K562 (cell line): ENCODE results near the gene PDE11A. TPM values are rescaled to one million over a fixed set of nuclear protein-coding genes. Genes with fewer than 3 reads are reported as not detected.

Experiments used
- BHLHE40 ChIP-seq: IDR thresholded peaks from 2 replicates; pipeline ENCODE4 v1.6.1; 2011; ENCODE audit warnings: low read length, improper control_type of control experiment
- CBFA2T3 ChIP-seq: fragments of 450-650 bp; IDR thresholded peaks from 2 replicates; pipeline ENCODE4 v1.6.1; 2017
- CBX3 ChIP-seq, 2 experiments: IDR thresholded peaks; 1 replicate in 1 of 2; 2 replicates in 1 of 2; pipeline ENCODE4 v1.6.1; 2012; ENCODE audit warnings: inconsistent platforms in 2 of 2, low read length in 2 of 2, borderline replicate concordance in 1 of 2, control low read depth in 1 of 2
- ESRRB ChIP-seq: fragments of 250-450 bp; sonication (Bioruptor Pico); IDR thresholded peaks from 2 replicates; pipeline ENCODE4 v1.5.0; 2020; ENCODE audit warnings: mild to moderate bottlenecking, moderate library complexity, borderline replicate concordance
- FOXJ3 ChIP-seq: sonication (generic); formaldehyde crosslinking; IDR thresholded peaks from 2 replicates; pipeline ENCODE4 v1.4.0; 2020; ENCODE audit warnings: mild to moderate bottlenecking, missing genetic modification reagents
- GABPB1 ChIP-seq: sonication (generic); formaldehyde crosslinking; IDR thresholded peaks from 2 replicates; pipeline ENCODE4 v1.8.0; 2022; ENCODE audit warnings: mild to moderate bottlenecking, missing genetic modification reagents
- ILK ChIP-seq: fragments of 450-650 bp; IDR thresholded peaks from 2 replicates; pipeline ENCODE4 v1.6.1; 2016; ENCODE audit warnings: missing genetic modification characterization, low read depth, mild to moderate bottlenecking, missing compliant biosample characterization, moderate library complexity, borderline replicate concordance
- NUFIP1 ChIP-seq: fragments of 450-650 bp; IDR thresholded peaks from 2 replicates; pipeline ENCODE4 v1.6.1; 2018; ENCODE audit not compliant: partially characterized antibody
- PHF8 ChIP-seq: fragments of 200-600 bp; sonication (generic); IDR thresholded peaks from 2 replicates; pipeline ENCODE4 v1.6.1; 2012; ENCODE audit warnings: mixed run types, mild to moderate bottlenecking, inconsistent platforms, low read length, moderate library complexity, borderline replicate concordance
- POLR2H ChIP-seq: IDR thresholded peaks from 2 replicates; pipeline ENCODE4 v1.6.1; 2016; ENCODE audit warnings: missing genetic modification characterization, low read depth, mild to moderate bottlenecking, control low read depth, missing compliant biosample characterization, moderate library complexity
- SMAD4 ChIP-seq: fragments of 250-450 bp; sonication (Bioruptor Pico); conservative IDR thresholded peaks from 2 replicates; pipeline ENCODE4 v1.8.0; 2021; ENCODE audit warnings: inconsistent platforms, mild to moderate bottlenecking, moderate library complexity
- SMARCB1 ChIP-seq: IDR thresholded peaks from 2 replicates; pipeline ENCODE4 v1.6.1; 2011; ENCODE audit warnings: improper control_type of control experiment, low read depth; ENCODE audit not compliant: insufficient read length
- SNIP1 ChIP-seq: fragments of 450-650 bp; IDR thresholded peaks from 2 replicates; pipeline ENCODE4 v1.7.1; 2017; ENCODE audit warnings: low read depth, mild to moderate bottlenecking
- ZNF609 ChIP-seq: sonication (generic); formaldehyde crosslinking; IDR thresholded peaks from 2 replicates; pipeline ENCODE4 v1.8.1; 2023; ENCODE audit warnings: missing genetic modification reagents, mild to moderate bottlenecking, borderline replicate concordance
- polyA plus RNA-seq, 8 experiments: library from polyadenylated mRNA; depleted of rRNA in 4 of 8; stranded (reverse) in 5 of 8; unstranded in 3 of 8; fragments of >200 nt; fragmentation: Nextera tagmentation in 2 of 8; fragmentation: Illumina TruSeq in 1 of 8; extraction: Ambion mirVana in 2 of 8; extraction: Trizol in 1 of 8; gene quantifications; 2 replicates each; pipeline versions ENCODE4 v1.2.1 to v1.2.3, GENCODE V29; 2011 to 2014; ENCODE audit warnings: inconsistent platforms in 1 of 8, missing spikeins in 1 of 8
- total RNA-seq, 7 experiments: library from RNA; depleted of rRNA in 6 of 7; stranded (reverse); fragments of >200 nt in 6 of 7; fragmentation: Illumina TruSeq in 2 of 7; extraction: Trizol in 2 of 7; gene quantifications; 2 replicates each; pipeline versions ENCODE4 v1.2.1 to v1.2.3, GENCODE V29; 2011 to 2021; ENCODE audit warnings: low replicate concordance in 1 of 7
- TF ChIP-seq, protein P1 (sequence below): fragments of 250-450 bp; sonication (Bioruptor Pico); IDR thresholded peaks from 2 replicates; pipeline ENCODE4 v1.5.0; 2021
- TF ChIP-seq, protein P2 (sequence below), 2 experiments: fragments of 450-650 bp; IDR thresholded peaks; 2 replicates each; pipeline ENCODE4 v1.6.1; 2016
- TF ChIP-seq, protein P3 (sequence below): conservative IDR thresholded peaks from 2 replicates; pipeline ENCODE4 v1.6.1; 2011; ENCODE audit warnings: low read depth, mild to moderate bottlenecking, low read length; ENCODE audit not compliant: control insufficient read depth

Gene PDE11A
- total and polyA plus RNA-seq, 9 of the 15 experiments (the other 6 are each of a cell fraction or from before 2014, with no cell fraction given): 3.2 to 22.1 (median 5.7) TPM

- TF ChIP-seq POLR2H (peak; percentile 65), SNIP1 (no peak), ZNF609 (CRISPR knock-in tag) (no peak), PHF8 (peak; percentile 68; the same call in 1 of the 2 replicates), BHLHE40 (peak; percentile 8; the same call in 1 of the 2 replicates), CBX3 (IDR thresholded peaks at IDR 0.05; ENCODE audit: borderline replicate concordance in 1 of 2, low read length in 2 of 2) (peak in 1 of 2 experiments; percentile 95; a peak in 1 of 3 replicates), SMARCB1 (no peak), SMAD4 (peak; percentile 74), ESRRB (CRISPR knock-in tag) (no peak), GABPB1 (CRISPR knock-in tag) (peak; percentile 86), ILK (no peak), FOXJ3 (CRISPR knock-in tag) (no peak), NUFIP1 (no peak), CBFA2T3 (peak; percentile 39)
- TF ChIP-seq, protein P1, sequence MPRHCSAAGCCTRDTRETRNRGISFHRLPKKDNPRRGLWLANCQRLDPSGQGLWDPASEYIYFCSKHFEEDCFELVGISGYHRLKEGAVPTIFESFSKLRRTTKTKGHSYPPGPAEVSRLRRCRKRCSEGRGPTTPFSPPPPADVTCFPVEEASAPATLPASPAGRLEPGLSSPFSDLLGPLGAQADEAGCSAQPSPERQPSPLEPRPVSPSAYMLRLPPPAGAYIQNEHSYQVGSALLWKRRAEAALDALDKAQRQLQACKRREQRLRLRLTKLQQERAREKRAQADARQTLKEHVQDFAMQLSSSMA: no peak
- TF ChIP-seq, protein P2, sequence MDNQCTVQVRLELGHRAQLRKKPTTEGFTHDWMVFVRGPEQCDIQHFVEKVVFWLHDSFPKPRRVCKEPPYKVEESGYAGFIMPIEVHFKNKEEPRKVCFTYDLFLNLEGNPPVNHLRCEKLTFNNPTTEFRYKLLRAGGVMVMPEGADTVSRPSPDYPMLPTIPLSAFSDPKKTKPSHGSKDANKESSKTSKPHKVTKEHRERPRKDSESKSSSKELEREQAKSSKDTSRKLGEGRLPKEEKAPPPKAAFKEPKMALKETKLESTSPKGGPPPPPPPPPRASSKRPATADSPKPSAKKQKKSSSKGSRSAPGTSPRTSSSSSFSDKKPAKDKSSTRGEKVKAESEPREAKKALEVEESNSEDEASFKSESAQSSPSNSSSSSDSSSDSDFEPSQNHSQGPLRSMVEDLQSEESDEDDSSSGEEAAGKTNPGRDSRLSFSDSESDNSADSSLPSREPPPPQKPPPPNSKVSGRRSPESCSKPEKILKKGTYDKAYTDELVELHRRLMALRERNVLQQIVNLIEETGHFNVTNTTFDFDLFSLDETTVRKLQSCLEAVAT (IDR thresholded peaks at IDR 0.05): peak in 1 of 2 experiments; percentile 40; a peak in 1 of 4 replicates
- TF ChIP-seq, protein P3, sequence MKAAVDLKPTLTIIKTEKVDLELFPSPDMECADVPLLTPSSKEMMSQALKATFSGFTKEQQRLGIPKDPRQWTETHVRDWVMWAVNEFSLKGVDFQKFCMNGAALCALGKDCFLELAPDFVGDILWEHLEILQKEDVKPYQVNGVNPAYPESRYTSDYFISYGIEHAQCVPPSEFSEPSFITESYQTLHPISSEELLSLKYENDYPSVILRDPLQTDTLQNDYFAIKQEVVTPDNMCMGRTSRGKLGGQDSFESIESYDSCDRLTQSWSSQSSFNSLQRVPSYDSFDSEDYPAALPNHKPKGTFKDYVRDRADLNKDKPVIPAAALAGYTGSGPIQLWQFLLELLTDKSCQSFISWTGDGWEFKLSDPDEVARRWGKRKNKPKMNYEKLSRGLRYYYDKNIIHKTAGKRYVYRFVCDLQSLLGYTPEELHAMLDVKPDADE: no peak
These were observed at the start of gene PDE11A (continued) for GRCh38 chr2:178072383-178073301.
